D341Med (cell line): ENCODE measurements around the gene OVCH2.
"Not testable (repeated sequence)": the region's sequence is repeated elsewhere in the genome, so short reads cannot be mapped to it uniquely, and the experiment has no call there.

Source experiments
- DNase-seq: peaks from one replicate; pipeline ENCODE4 v3.0.0; 2012; ENCODE audit warnings: low spot score

Gene OVCH2, protein sequence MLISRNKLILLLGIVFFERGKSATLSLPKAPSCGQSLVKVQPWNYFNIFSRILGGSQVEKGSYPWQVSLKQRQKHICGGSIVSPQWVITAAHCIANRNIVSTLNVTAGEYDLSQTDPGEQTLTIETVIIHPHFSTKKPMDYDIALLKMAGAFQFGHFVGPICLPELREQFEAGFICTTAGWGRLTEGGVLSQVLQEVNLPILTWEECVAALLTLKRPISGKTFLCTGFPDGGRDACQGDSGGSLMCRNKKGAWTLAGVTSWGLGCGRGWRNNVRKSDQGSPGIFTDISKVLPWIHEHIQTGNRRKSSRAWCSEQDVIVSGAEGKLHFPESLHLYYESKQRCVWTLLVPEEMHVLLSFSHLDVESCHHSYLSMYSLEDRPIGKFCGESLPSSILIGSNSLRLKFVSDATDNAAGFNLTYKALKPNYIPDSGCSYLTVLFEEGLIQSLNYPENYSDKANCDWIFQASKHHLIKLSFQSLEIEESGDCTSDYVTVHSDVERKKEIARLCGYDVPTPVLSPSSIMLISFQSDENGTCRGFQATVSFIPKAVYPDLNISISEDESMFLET

DNA sequence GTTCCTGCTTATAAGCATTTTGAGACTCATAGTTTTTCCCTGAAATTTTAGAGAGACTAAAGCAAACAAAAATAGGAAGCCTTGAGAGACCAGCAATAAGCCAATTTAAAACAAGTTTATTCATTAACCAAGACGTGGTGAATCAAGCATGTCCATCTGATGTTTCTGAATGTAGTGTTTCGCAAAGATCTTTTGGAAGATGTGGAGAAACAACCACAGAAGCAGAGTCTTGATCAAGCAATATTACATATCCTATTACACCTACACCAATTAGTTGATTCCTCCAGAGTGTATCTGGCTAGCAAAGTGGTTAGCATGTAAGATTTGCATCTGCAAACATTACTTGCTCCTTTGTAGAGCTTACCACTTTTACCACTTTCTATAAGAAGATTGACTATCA is at the start of gene OVCH2:
OVCH2 (minus strand) TSS at position 101 of the 400 bp plus-strand sequence; CDS start at position 18, 83 bp downstream.
- DNase-seq: no peak

DNA sequence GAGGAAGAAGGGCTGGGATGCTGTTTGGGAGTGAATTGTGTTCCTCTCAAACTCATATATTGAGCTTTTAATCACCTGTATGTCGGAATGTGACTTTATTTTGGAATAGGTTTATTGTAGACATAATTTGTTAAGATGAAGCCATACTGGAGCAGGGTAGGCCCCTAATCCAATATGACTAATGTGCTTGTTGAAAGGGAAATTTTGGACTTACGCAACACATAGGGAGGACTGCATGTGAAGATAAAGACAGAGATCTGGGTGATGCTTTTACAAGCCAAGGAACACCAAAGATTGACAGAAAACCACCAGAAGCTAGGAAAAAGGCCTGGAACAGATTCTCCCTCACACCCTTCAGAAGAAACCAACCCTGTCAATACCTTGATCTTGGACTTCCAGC is 43.2 kb upstream of the OVCH2 start:
- DNase-seq: no peak

DNA sequence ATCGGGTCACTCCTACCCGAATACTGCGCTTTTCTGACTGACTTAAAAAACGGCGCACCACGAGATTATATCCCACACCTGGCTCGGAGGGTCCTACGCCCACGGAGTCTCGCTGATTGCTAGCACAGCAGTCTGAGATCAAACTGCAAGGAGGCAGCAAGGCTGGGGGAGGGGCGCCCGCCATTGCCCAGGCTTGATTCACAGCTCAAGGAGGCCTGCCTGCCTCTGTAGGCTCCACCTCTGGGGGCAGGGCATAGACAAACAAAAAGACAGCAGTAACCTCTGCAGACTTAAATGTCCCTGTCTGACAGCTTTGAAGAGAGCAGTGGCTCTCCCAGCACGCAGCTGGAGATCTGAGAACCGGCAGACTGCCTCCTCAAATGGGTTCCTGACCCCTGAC is 28.5 kb upstream of the OVCH2 start:
- DNase-seq: not testable (repeated sequence)

DNA sequence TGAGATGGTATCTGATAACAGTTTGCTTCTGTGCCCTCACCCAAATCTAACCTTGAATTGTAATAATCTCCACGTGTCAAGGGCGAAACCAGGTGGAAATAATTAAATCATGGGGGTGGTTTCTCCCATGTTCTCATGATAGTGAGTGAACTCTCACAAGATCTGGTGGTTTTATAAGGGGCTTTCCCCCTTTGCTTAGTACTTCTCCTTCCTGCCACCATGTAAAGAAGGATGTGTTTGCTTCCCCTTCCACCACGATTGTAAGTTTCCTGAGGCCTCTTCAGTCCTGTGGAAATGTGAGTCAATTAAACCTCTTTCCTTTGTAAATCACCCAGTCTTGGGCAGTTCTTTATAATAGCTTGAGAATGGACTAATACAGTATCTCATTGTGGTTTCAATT is 8.5 kb upstream of the OVCH2 start:
- DNase-seq: no peak

DNA sequence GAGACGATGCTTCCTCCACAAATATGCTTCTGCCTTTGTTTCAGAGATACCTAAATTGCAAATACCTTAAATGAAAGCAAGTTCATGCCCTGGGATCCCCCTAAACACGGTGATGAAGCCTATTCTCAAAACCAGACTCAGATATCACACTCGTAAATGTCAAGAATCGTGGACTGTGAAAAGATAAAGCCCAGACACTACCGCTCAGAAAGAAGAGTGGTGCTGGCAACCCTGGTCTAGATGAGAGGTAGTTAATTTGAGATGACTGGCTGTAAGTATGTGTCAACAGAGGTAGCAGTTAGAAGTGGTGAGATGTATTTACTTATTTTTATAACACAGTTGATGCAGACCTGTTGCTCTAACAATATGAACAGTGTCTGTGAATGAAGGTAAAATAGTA is 2.5 kb downstream of the OVCH2 start:
- no peak for DNase-seq

DNA sequence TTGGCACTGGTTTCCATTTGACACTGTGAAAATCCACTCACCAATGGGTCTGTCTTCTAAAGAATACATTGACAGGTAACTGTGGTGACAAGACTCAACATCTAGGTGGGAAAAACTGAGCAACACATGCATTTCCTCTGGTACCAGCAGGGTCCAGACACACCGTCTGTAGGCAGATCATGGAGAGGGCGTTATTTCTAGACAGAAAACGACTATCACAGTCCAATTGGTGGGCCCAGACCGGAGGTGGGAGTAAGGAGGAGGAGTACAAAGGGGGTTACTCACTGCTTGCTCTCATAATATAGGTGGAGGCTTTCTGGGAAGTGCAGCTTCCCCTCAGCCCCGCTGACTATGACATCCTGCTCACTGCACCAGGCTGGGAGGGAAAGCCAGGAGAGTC is 9.9 kb downstream of the OVCH2 start:
- no peak for DNase-seq

DNA sequence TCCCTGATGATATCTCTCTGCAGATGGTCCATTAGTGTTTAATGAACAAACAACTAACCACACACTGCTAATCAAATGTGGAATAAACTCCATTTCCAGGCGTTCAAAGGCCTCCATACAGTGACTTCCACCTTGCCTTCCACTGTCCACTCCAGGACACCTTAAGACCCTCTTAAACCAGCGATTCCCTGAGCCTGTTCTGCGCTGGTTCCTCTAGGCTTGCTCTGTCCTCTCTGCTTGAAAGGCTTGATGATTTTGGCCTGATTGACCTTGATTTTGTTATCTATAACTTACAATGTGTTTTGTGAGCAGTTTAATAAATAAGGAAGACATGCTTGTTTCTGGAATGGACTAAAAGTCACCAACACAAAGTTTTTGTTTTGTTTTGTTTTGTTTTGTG is 12.0 kb downstream of the OVCH2 start:
- no peak for DNase-seq

DNA sequence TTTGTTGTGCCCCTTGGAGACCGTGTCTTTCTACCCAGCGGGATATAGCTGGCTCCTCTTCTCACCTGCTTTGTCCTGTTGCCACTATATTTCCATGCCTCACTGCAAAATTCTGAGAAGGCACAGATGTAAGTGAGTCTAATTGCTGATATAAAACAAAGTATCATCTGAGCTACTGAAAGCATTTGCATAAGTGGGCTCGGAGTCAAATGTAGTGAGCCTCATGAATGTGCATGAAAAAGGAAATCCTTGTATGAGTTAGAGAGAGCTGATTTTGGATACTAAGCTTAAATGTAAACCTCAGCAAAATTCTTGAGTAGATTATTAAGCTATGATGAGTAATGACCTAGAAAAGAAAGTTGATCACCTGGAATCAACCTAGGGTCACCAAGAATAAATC is 13.9 kb downstream of the OVCH2 start:
- no peak for DNase-seq

DNA sequence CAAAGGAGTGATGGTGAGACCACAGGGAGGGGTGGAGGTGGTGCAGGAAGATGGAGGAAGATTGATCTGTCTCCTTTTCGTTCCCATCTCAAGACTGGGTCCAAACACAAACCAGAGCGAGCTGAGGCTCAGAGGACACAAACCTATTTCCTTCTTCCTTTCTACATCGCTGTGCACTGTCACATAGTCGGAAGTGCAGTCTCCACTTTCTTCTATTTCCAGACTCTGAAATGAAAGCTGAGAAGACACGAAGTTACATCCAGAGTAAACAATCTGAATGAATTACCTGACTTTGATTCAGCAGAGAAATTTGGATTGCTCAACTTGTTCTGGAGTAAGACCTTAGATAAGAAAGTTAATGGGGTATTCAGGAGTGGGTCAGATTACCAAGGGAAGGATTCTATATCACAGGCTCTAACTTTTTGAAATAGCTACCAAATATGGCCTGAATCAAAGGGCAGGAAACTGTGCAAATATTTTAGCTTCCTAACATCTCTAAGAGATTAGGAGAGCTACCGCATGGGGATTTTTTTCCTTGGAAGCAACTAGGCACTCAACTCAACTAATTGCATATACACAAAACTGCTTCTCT is 14.4 kb downstream of the OVCH2 start:
- DNase-seq: no peak

DNA sequence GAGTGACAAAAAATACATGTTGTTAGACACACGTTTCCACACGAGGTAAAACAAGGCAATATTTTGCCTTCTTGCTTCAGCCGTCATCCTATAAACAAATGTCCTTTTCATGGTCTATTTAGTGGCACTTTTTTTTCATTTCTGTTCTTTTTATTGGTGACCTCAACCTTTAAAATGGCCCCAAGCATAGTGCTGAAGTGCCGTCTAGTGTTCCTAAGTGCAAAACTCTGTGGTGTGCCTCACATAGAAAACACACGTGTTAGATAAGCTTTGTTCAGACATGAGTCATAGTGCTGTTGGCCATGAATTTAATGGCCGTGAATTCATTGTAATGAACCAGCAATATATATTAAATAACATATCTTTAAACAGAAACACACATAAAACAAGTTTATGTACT is 15.6 kb downstream of the OVCH2 start:
- DNase-seq: no peak

DNA sequence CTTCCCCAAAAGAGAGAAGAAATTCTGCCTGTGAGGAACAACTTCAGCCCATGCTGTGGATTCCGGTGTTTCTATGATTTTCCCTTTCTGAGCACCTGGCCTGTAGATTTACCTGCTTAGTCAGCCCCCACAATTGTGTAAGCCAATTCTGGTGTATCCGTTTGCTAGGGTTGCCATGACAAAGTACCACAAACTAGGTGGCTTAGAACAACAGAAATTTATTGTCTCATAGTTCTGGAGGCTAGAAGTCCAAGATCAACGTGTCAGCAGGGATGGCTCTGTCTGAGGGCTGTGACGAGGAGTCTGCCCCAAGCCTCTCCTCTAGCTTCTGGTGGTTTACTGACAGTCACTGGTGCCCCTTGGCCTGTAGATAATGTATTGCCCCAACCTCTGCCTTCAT is 17.0 kb downstream of the OVCH2 start:
- no peak for DNase-seq

DNA sequence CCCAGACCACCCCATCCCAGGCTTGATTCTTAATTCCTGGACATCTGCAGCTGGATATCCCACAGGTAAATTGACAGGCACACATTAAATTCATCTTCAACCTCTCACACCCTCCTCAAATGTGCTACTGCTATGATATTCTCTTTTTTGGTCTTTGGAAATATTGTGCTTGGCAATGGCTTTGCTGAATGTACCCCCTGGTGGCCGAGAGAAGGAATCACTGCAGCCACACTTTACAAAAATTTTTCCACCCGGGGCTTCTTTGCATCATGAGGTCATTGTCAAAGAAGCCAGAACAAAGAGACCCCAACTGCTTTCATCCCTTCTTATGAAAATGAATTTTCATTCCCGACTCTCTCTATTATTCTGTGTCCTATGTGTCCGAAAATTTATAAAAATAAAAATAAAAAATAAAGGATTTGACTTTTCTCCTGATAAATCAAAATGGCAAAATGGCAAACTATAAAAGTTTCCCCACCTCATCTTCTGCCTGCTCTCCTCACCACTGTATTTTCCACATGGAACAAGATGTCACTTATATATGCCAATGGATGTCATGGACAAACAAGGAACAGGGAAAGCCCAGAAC is 17.9 kb downstream of the OVCH2 start:
- DNase-seq: peak; percentile 61

DNA sequence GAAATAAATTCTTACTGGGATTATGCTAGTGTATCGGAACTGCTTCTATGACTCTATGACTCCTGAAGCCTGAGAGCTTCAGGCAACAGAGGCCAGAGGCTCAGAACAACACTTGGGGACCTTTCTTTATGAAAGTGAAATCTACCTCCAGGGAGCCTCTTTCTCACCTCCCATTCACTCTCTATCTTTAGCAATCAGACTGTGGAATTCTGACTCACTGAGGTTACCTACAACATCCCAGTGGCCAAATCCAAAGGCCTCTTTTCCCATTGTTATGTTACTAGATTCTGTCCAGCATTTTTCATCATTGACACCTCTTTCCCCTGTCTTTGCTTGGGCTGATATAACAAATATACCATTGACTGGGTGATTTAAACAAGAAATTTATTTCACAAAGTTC is 18.9 kb downstream of the OVCH2 start:
- DNase-seq: no peak

DNA sequence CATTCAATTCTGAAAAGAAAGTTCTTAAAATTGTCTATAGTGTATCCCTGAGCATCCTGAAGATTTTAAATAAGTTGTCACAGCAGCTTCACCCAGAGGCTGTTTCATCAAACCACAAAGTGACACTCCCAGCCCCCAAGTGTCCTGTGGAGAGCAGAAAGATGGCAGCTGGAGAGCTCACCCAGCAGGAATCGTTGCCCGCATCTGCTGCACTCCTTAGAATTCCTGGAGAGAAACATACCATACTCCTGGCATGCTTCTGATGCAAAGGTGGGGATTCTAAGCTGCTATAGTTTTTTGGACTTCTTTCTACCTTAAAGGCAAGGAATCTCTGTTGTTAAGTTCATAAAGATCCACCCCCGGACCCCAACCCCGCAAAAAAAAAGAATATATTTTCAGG is 19.5 kb downstream of the OVCH2 start:
- DNase-seq: no peak

DNA sequence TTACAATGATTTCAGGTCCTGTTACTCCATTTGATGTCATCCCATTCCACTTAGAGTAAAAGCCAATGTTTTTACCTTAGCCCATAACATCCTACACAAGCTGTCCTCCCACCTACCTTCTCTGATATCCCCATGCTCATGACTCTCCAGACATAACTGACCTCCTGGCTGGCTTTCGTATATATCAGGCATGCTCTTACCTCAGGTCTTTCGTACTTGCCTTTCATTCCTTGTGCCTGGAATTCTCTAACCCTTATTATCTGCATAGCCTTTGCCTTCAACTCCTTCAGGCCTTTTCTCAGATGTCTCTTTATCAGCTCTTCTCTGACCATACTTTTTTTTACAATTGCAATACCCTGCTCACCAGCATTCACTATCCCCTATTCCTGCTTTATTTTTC is 22.7 kb downstream of the OVCH2 start:
- DNase-seq: no peak

DNA sequence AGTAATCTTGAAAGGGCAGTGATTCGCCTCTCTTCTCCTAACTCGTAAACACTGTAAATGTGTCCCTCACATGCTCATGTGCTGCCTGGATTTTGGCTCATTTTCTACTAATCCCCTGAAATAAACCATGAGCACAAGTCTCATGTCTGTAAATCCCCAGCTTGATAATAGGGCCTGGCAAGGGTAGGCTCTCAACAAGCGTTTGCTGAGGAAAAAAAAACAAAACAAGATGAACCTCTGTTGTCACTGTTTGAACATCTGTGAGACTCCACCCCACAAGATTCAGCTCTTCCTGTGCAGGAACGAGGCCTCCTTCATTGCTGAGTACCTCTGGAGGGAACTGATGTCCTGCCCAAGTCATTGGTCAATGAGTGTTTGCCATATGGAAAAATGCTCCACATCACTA is 28.5 kb downstream of the OVCH2 start:
- no peak for DNase-seq

DNA sequence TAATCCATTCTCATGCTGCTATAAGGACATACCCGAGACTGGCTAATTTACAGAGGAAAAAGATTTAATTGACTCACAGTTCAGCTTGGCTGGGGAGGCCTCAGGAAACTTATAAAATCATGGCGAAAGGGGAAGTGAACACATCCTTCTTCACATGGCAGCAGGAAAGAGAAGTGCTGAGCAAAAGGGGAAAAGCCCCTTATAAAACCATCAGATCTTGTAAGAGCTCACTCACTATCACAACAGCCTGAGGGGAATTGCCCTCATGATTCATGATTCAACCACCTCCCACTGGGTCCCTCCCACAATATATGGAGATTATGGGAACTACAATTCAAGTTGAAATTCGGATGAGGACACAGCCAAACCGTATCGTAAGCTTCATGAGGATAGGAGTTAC is 29.2 kb downstream of the OVCH2 start:
- DNase-seq: no peak

DNA sequence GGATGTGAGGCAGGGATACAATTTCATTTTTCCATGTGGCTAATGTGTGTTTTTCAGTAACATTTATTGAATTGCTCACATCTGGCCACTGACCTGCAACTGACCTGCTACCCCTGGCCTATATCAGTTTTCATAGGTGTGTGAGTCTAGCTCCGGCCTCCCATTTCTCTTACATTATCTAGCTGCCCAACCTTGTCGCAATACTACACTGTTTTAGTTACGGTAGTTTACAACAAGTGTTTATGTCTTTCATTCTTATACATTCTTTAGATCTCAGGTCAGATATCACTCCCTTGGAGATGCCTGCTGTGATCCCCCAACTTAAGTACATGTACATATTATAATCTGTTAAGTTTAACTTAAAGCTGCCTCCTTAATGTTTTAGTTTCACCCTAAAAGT is 30.6 kb downstream of the OVCH2 start:
- no peak for DNase-seq

DNA sequence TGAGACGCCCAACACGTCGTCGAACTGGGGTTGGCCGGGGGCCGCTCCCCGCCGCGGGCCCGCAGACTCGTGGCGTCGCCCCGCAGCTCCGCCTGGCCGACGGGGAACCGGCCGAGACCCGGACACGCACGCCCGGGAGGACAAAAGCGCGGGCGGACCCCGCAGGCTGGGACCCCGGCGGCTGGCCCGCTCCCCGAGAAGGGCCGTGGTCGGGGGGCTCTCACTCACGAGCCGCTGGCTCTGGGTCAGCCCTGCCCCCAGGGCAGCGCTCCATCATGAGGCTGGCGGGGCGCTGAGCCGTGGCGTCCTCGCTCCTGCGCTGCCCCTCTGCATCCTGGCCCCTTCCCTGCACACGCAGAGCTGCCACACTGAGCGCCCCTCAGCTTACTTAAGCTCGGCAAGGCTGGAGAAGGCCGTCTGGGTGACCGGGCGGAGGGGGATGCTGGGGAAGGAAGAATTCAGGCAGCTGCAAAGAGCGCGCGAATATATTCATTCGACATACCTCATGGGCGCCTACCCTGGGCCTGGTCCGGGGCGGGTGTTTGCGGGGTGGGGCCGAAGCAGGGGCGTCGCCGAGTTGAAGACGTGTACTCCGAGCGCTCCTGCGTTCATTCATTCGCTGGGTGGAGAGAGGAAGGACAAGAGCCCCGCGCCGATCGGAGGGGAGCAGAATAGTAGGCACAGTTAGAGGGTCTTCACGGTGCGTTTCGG is 32.4 kb downstream of the OVCH2 start:
- no peak for DNase-seq

DNA sequence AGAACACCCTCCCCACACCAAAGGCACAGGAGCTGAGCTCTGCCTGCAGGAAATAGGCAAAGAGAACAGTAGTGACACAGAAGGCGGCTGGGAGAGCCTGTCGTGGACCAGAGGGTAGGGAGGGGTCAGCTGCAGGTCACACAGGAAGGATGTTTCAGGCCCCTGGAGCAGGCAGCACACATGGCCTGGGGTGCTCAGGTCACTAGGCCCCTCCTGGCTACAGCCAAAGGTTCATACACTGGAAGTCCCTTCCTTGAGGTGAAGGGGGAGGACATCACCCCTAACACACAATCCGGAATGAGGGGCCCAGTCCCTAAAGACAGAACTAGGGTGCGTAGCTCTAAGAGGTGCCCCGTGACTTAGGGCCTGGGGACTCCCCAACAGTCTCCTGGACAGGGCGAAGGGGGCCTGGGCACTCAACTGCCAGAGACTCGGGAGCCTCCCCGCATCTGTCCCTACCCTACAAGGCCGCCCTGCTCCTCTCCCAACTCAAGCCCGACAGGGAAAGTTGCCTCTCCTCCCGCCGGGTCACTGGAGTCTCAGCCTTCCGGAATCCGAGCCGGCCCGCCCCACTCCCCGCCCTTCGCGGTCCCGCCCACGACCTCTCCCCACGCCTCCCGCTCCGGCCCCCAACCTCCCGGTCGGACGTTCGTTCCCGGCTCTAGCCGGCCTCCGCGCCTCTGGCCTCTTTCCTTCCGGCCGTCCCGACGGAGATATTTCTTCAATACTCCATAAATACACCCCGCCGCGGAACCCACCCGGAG is 33.1 kb downstream of the OVCH2 start, which contains the start of gene CYB5R2:
CYB5R2 (minus strand) TSS at position 541 of the 764 bp plus-strand sequence. CDS start 675 bp downstream, outside the sequence.
- DNase-seq: no peak

DNA sequence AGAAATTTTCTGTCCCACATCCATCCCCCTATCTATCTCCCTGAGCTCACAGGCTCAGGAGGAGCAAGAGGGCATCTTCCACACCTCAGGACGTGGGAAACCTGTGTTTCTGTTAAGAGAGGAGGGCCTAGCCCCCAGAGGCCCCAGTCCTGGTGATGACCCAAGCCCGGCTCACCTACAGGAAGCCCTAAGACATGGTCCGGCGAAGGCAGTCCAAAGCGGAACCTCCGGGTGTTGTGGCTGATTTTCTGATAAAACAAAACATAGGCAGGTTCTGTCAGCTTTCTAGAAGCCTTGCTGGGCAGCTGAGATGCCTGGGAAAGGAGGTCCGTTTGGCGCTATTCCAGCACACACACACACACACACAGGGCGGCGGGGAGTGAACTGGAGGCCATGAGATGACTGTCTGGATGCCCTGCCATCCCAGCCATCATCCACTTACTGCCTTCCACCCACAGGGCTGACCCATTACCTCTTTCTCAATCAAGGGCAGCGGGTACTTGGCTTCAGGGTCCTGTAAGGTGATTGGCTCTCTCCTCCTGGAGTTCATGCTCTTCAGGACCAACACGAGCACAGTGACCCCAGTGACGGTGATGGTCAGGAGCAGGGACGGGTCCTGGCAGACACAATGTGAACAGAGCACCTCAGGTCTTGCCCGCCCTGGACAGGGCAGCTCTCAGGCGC is 33.9 kb downstream of the OVCH2 start:
- no peak for DNase-seq
